Nephron (organoid): ENCODE measurements around the gene KAZN.

Source experiments
- H3K27ac Mint-ChIP-seq, 3 experiments: 2 replicates each; pipeline ENCODE4 v1.8.0; 2020; ENCODE audit warnings: mixed read lengths in 3 of 3, mild to moderate bottlenecking in 2 of 3, moderate library complexity in 1 of 3
- H3K27me3 Mint-ChIP-seq: 2 replicates; pipeline ENCODE4 v1.8.0; 2021; ENCODE audit warnings: low read depth, mild to moderate bottlenecking, moderate library complexity, mixed read lengths
- H3K36me3 Mint-ChIP-seq: 2 replicates; pipeline ENCODE4 v1.8.0; 2020; ENCODE audit warnings: low read depth, mixed read lengths
- H3K4me1 Mint-ChIP-seq: 2 replicates; pipeline ENCODE4 v1.8.0; 2020; ENCODE audit warnings: mixed read lengths
- H3K4me3 Mint-ChIP-seq, 3 experiments: 2 replicates each; pipeline ENCODE4 v1.8.0; 2020; ENCODE audit warnings: mild to moderate bottlenecking in 3 of 3, mixed read lengths in 3 of 3, moderate library complexity in 2 of 3
- H3K9me3 Mint-ChIP-seq: 2 replicates; pipeline ENCODE4 v1.8.0; 2020; ENCODE audit warnings: mixed read lengths
- CTCF ChIP-seq, 3 experiments: fragments of 200-600 bp; sonication (generic); IDR thresholded peaks; one replicate each; pipeline ENCODE4 v1.5.0; 2021; ENCODE audit warnings: antibody characterized with exemption in 3 of 3; ENCODE audit not compliant: unreplicated experiment in 3 of 3

The KAZN gene

GRCh38 chr1:15089258-15089992, 490.9 kb downstream of the KAZN start:
- peak overlapping the region; percentile 12 to 35 (median 27) for H3K4me3 Mint-ChIP-seq
- H3K27me3 Mint-ChIP-seq, result peaks cover 3% of the 10 kb centered on the region
- no peak for TF ChIP-seq CTCF (IDR thresholded peaks at IDR 0.05; ENCODE audit: unreplicated experiment in 3 of 3)
- H3K4me1 Mint-ChIP-seq, result peaks cover 49% of the 10 kb centered on the region
- peak overlapping the region; percentile 81 to 94 (median 89) for H3K27ac Mint-ChIP-seq
- no peaks in the 10 kb centered on the region for H3K9me3 Mint-ChIP-seq
- no peaks in the 10 kb centered on the region for H3K36me3 Mint-ChIP-seq

GRCh38 chr1:15090373-15090772, 491.9 kb downstream of the KAZN start:
- Mint-ChIP-seq H3K36me3 (no peaks in the 10 kb centered on the region), H3K27ac (peak overlapping the region; percentile 81 to 94 (median 89)), H3K27me3 (peaks cover 3% of the 10 kb centered on the region), H3K4me1 (peaks cover 47% of the 10 kb centered on the region), H3K4me3 (peak overlapping the region in 1 of 3 experiments; percentile 53), H3K9me3 (no peaks in the 10 kb centered on the region)
- TF ChIP-seq CTCF (IDR thresholded peaks at IDR 0.05; ENCODE audit: unreplicated experiment in 3 of 3), result no peak

GRCh38 chr1:15094056-15094455, 495.6 kb downstream of the KAZN start:
- no peak overlapping the region for H3K4me3 Mint-ChIP-seq
- peaks cover 35% of the 10 kb centered on the region for H3K4me1 Mint-ChIP-seq
- H3K27me3 Mint-ChIP-seq, result peaks cover 21% of the 10 kb centered on the region
- no peaks in the 10 kb centered on the region for H3K9me3 Mint-ChIP-seq
- H3K27ac Mint-ChIP-seq, result peak overlapping the region in 1 of 3 experiments; percentile 6
- no peaks in the 10 kb centered on the region for H3K36me3 Mint-ChIP-seq
- no peak for TF ChIP-seq CTCF (IDR thresholded peaks at IDR 0.05; ENCODE audit: unreplicated experiment in 3 of 3)

GRCh38 chr1:15094719-15095495, 496.4 kb downstream of the KAZN start:
- TF ChIP-seq CTCF (IDR thresholded peaks at IDR 0.05; ENCODE audit: unreplicated experiment in 3 of 3), result no peak
- Mint-ChIP-seq H3K27ac (peak overlapping the region in 1 of 3 experiments; percentile 44), H3K36me3 (no peaks in the 10 kb centered on the region), H3K4me1 (peaks cover 30% of the 10 kb centered on the region), H3K9me3 (no peaks in the 10 kb centered on the region), H3K4me3 (no peak overlapping the region), H3K27me3 (peaks cover 28% of the 10 kb centered on the region)

GRCh38 chr1:15095496-15095875, 497.0 kb downstream of the KAZN start:
- H3K36me3 Mint-ChIP-seq, result no peaks in the 10 kb centered on the region
- peaks cover 26% of the 10 kb centered on the region for H3K4me1 Mint-ChIP-seq
- H3K27me3 Mint-ChIP-seq, result peaks cover 34% of the 10 kb centered on the region
- no peaks in the 10 kb centered on the region for H3K9me3 Mint-ChIP-seq
- no peak overlapping the region for H3K4me3 Mint-ChIP-seq
- no peak for TF ChIP-seq CTCF (IDR thresholded peaks at IDR 0.05; ENCODE audit: unreplicated experiment in 3 of 3)
- peak overlapping the region in 1 of 3 experiments; percentile 10 for H3K27ac Mint-ChIP-seq
